ENCODE data around the gene NLRP4.
"Not testable (repeated sequence)": the region's sequence is repeated elsewhere in the genome, so short reads cannot be mapped to it uniquely, and the experiment has no call there.

NLRP4 gene

GRCh38 chr19:55882626-55883025 lies 46.3 kb downstream of the NLRP4 start:
- no peak for DNase-seq

- no peak for DNase-seq
These were observed 62.6 kb downstream of the NLRP4 start for GRCh38 chr19:55898911-55899310.

GRCh38 chr19:55901369-55902079 lies 65.2 kb downstream of the NLRP4 start:
- no peak for DNase-seq

GRCh38 chr19:55902080-55902751 lies 65.9 kb downstream of the NLRP4 start:
- no peak for DNase-seq

- no peak for DNase-seq
These were observed 70.9 kb downstream of the NLRP4 start for GRCh38 chr19:55907286-55907685.

GRCh38 chr19:55907746-55908145 lies 71.4 kb downstream of the NLRP4 start:
- DNase-seq = no peak

- no peak for DNase-seq
These were observed 73.5 kb downstream of the NLRP4 start for GRCh38 chr19:55909801-55910200.

- no peak for DNase-seq
These were observed 76.6 kb downstream of the NLRP4 start for GRCh38 chr19:55912916-55913315.

GRCh38 chr19:55913643-55914268 lies 77.4 kb downstream of the NLRP4 start:
- no peak for DNase-seq

GRCh38 chr19:55923556-55923955 lies 87.2 kb downstream of the NLRP4 start:
- DNase-seq = no peak

- DNase-seq = no peak
These were observed 91.7 kb downstream of the NLRP4 start for GRCh38 chr19:55927991-55928390.

GRCh38 chr19:55929258-55929657 lies 92.9 kb downstream of the NLRP4 start:
- DNase-seq = not testable (repeated sequence)

- DNase-seq = no peak
These were observed 94.7 kb downstream of the NLRP4 start for GRCh38 chr19:55930996-55931515.
